Femur (tissue), 1 donor: ENCODE data around the gene XRCC1.
"Not testable (repeated sequence)": the region's sequence is repeated elsewhere in the genome, so short reads cannot be mapped to it uniquely, and the experiment has no call there.

Experiments used
- DNase-seq: peaks from one replicate; pipeline ENCODE4 v3.0.0-alpha.2; 2017

XRCC1 gene

GRCh38 chr19:43599635-43600295, 24.4 kb upstream of the XRCC1 start:
- DNase-seq = no peak

GRCh38 chr19:43598445-43599240, 23.3 kb upstream of the XRCC1 start:
- DNase-seq = no peak

GRCh38 chr19:43597876-43598275, 22.5 kb upstream of the XRCC1 start:
- no peak for DNase-seq

- no peak for DNase-seq
These were observed 21.6 kb upstream of the XRCC1 start for GRCh38 chr19:43596842-43597461.

GRCh38 chr19:43595999-43596841, 20.9 kb upstream of the XRCC1 start, which contains the start of the genes IRGQ and ZNF576:
Gene IRGQ (minus strand): TSS chr19:43596134. CDS start chr19:43595338, 796 bp downstream.
Gene ZNF576 (plus strand): TSS chr19:43596595. CDS start chr19:43597109, 514 bp downstream.
- peak; percentile 100 for DNase-seq

- DNase-seq = peak; percentile 43
These were observed 20.3 kb upstream of the XRCC1 start for GRCh38 chr19:43595605-43595998.

- peak; percentile 74 for DNase-seq
These were observed 19.6 kb upstream of the XRCC1 start for GRCh38 chr19:43594710-43595604.

GRCh38 chr19:43594081-43594697, 18.9 kb upstream of the XRCC1 start:
- DNase-seq = no peak

- no peak for DNase-seq
These were observed 17.5 kb upstream of the XRCC1 start for GRCh38 chr19:43592800-43593350.

GRCh38 chr19:43591904-43592772, 16.8 kb upstream of the XRCC1 start:
- DNase-seq = no peak

GRCh38 chr19:43589678-43590077, 14.4 kb upstream of the XRCC1 start:
- no peak for DNase-seq

GRCh38 chr19:43589277-43589676, 13.9 kb upstream of the XRCC1 start:
- no peak for DNase-seq

GRCh38 chr19:43587029-43587428, 11.7 kb upstream of the XRCC1 start:
- not testable (repeated sequence) for DNase-seq

GRCh38 chr19:43586346-43586745, 11.0 kb upstream of the XRCC1 start:
- DNase-seq = no peak

- DNase-seq = no peak
These were observed 9.2 kb upstream of the XRCC1 start for GRCh38 chr19:43584484-43584883.

- no peak for DNase-seq
These were observed 7.2 kb upstream of the XRCC1 start for GRCh38 chr19:43582495-43582894.

- no peak for DNase-seq
These were observed 6.1 kb upstream of the XRCC1 start for GRCh38 chr19:43581467-43581866.

GRCh38 chr19:43578787-43579186, 3.5 kb upstream of the XRCC1 start:
- DNase-seq = no peak

GRCh38 chr19:43575955-43576878, 890 bp upstream of the XRCC1 start:
- DNase-seq = no peak
